Adrenal gland (tissue), 5 donors: ENCODE data around the gene ASB14.

Experiments used
- CTCF ChIP-seq, 6 experiments: fragments of 450-650 bp in 4 of 6; fragments of 200-600 bp in 2 of 6; sonication (generic) in 1 of 6; IDR thresholded peaks; 1 replicate in 5 of 6; 2 replicates in 1 of 6; pipeline versions ENCODE4 v1.5.1 to v1.8.0; 2016 to 2021; ENCODE audit warnings: antibody characterized with exemption in 6 of 6, mild to moderate bottlenecking in 2 of 6, moderate library complexity in 1 of 6
- POLR2A ChIP-seq, 2 donors: fragments of 450-650 bp; IDR thresholded peaks; one replicate each; pipeline ENCODE4 v1.6.1; 2017; ENCODE audit warnings: antibody characterized with exemption in 2 of 2, mild to moderate bottlenecking in 2 of 2, moderate library complexity in 1 of 2
- donor health status: DM: no; HTN: no; CAD: no.

GRCh38 chr3:57275393-57275792, 17.1 kb downstream of the ASB14 start:
- TF ChIP-seq CTCF (IDR thresholded peaks at IDR 0.05) (no peak), POLR2A (IDR thresholded peaks at IDR 0.05) (no peak)
